Pons (tissue), 1 donor: ENCODE results near the gene DDX25.
A peak's percentile ranks its signal among the peaks of the same experiment; 100 is the strongest.

ENCODE experiments used
- DNase-seq: peaks from one replicate; pipeline ENCODE4 v3.0.0-alpha.2; 2016; ENCODE audit warnings: low spot score

Gene DDX25

GRCh38 chr11:125950696-125951651, 46.7 kb downstream of the DDX25 start:
- DNase-seq, result no peak

GRCh38 chr11:125951731-125952130, 47.4 kb downstream of the DDX25 start:
- DNase-seq, result no peak

- no peak for DNase-seq
Measured at GRCh38 chr11:125952559-125952958, 48.3 kb downstream of the DDX25 start.

GRCh38 chr11:125952973-125953372, 48.7 kb downstream of the DDX25 start:
- DNase-seq, result no peak

GRCh38 chr11:125953401-125953935, 49.2 kb downstream of the DDX25 start:
- no peak for DNase-seq

- no peak for DNase-seq
Measured at GRCh38 chr11:125954123-125954944, 50.0 kb downstream of the DDX25 start.

GRCh38 chr11:125954945-125955640, 50.8 kb downstream of the DDX25 start:
- no peak for DNase-seq

GRCh38 chr11:125955856-125956255, 51.5 kb downstream of the DDX25 start:
- no peak for DNase-seq

- peak; percentile 63 for DNase-seq
Measured at GRCh38 chr11:125956391-125957134, 52.3 kb downstream of the DDX25 start.

- DNase-seq, result no peak
Measured at GRCh38 chr11:125957618-125958332, 53.5 kb downstream of the DDX25 start.

GRCh38 chr11:125958872-125959400, 54.6 kb downstream of the DDX25 start:
- no peak for DNase-seq

- no peak for DNase-seq
Measured at GRCh38 chr11:125959511-125959910, 55.2 kb downstream of the DDX25 start.

GRCh38 chr11:125959931-125960330, 55.6 kb downstream of the DDX25 start:
- no peak for DNase-seq

- DNase-seq, result no peak
Measured at GRCh38 chr11:125960771-125961170, 56.5 kb downstream of the DDX25 start.

GRCh38 chr11:125967515-125967914, 63.2 kb downstream of the DDX25 start:
- DNase-seq, result no peak

GRCh38 chr11:125968354-125968753, 64.0 kb downstream of the DDX25 start:
- no peak for DNase-seq

- no peak for DNase-seq
Measured at GRCh38 chr11:125971618-125972017, 67.3 kb downstream of the DDX25 start.

GRCh38 chr11:125974284-125974683, 70.0 kb downstream of the DDX25 start:
- DNase-seq, result no peak

- no peak for DNase-seq
Measured at GRCh38 chr11:125975634-125976033, 71.3 kb downstream of the DDX25 start.

GRCh38 chr11:125976156-125976555, 71.8 kb downstream of the DDX25 start:
- DNase-seq, result no peak
